IMR-90 (cell line): ENCODE measurements around the gene CREBBP. TPM values are rescaled to one million over a fixed set of nuclear protein-coding genes. Genes with fewer than 3 reads are reported as not detected.

Experiments used
- ATAC-seq: fragments of 200-7000 bp; cut with Tn5 transposase; 2 replicates; pipeline ENCODE4 v1.9.1; 2020; ENCODE audit warnings: low read depth, mild to moderate bottlenecking, moderate library complexity
- BruUV-seq: library from RNA; stranded (reverse); fragments of 400-500 nt; replicated peaks from 2 replicates; lab custom pipeline; 2021; lab: Mats Ljungman, UMichigan
- CTCF ChIA-PET: fragments of 300-600 bp; formaldehyde crosslinking; extraction: SDS; loops from one replicate; lab custom pipeline; 2021; ENCODE audit warnings: antibody characterized with exemption; lab: Yijun Ruan, JAX
- POLR2A ChIA-PET: fragments of 300-600 bp; sonication (Branson Sonifier 250); formaldehyde crosslinking; loops from one replicate; lab custom pipeline; 2022; ENCODE audit warnings: antibody characterized with exemption; ENCODE audit not compliant: unreplicated experiment; lab: Charles Lee
- DNase-seq: peaks from one replicate; pipeline ENCODE4 v3.0.0; 2013
- H2AFZ ChIP-seq: replicated peaks from 2 replicates; pipeline ENCODE3; 2013; ENCODE audit warnings: low read length, mild to moderate bottlenecking; ENCODE audit not compliant: poor library complexity
- H2AK5ac ChIP-seq: 2 replicates; pipeline ENCODE4 v1.6.1; 2013; ENCODE audit warnings: low read depth, low read length, inconsistent platforms
- H2AK9ac ChIP-seq: replicated peaks from 2 replicates; pipeline ENCODE3; 2013; ENCODE audit warnings: mild to moderate bottlenecking, low read depth, low read length, moderate library complexity; ENCODE audit not compliant: poor library complexity
- H2BK120ac ChIP-seq: 2 replicates; pipeline ENCODE4 v1.6.1; 2013; ENCODE audit warnings: low read depth, low read length, inconsistent platforms
- H2BK15ac ChIP-seq: 3 replicates; pipeline ENCODE4 v1.6.1; 2013; ENCODE audit warnings: low read depth, low read length, inconsistent platforms
- H2BK20ac ChIP-seq: 2 replicates; pipeline ENCODE4 v1.6.1; 2013; ENCODE audit warnings: low read depth, mild to moderate bottlenecking, inconsistent platforms, low read length, moderate library complexity
- H2BK5ac ChIP-seq: 2 replicates; pipeline ENCODE4 v1.6.1; 2013; ENCODE audit warnings: mild to moderate bottlenecking, low read depth, low read length, inconsistent platforms; ENCODE audit not compliant: poor library complexity, severe bottlenecking
- H3K14ac ChIP-seq: replicated peaks from 2 replicates; pipeline ENCODE4 v1.6.1; 2013; ENCODE audit warnings: low read depth, low read length, inconsistent platforms
- H3K18ac ChIP-seq: 2 replicates; pipeline ENCODE4 v1.6.1; 2013; ENCODE audit warnings: low read depth, low read length, control low read depth
- H3K23ac ChIP-seq: 2 replicates; pipeline ENCODE4 v1.6.1; 2013; ENCODE audit warnings: low read depth, low read length, inconsistent platforms
- H3K27ac ChIP-seq: 2 replicates; pipeline ENCODE4 v1.5.1; 2013; ENCODE audit warnings: mild to moderate bottlenecking, control low read depth, low read length; ENCODE audit not compliant: insufficient read depth
- H3K27me3 ChIP-seq: 2 replicates; pipeline ENCODE4 v1.6.1; 2013; ENCODE audit warnings: low read length; ENCODE audit not compliant: control insufficient read depth, insufficient read depth
- H3K36me3 ChIP-seq: 2 replicates; pipeline ENCODE4 v1.6.1; 2013; ENCODE audit warnings: low read length, mixed read lengths; ENCODE audit not compliant: control insufficient read depth, insufficient read depth
- H3K4ac ChIP-seq: 2 replicates; pipeline ENCODE4 v1.6.1; 2013; ENCODE audit warnings: low read depth, low read length, inconsistent platforms
- H3K4me1 ChIP-seq: 2 replicates; pipeline ENCODE4 v1.6.1; 2013; ENCODE audit warnings: low read length, mixed read lengths; ENCODE audit not compliant: control insufficient read depth, insufficient read depth
- H3K4me2 ChIP-seq: 2 replicates; pipeline ENCODE4 v1.6.1; 2013; ENCODE audit warnings: low read depth, mild to moderate bottlenecking, control low read depth, low read length, moderate library complexity
- H3K4me3 ChIP-seq: 2 replicates; pipeline ENCODE4 v1.5.1; 2013; ENCODE audit warnings: low read depth, mild to moderate bottlenecking, control low read depth, low read length, moderate library complexity; ENCODE audit not compliant: insufficient read depth
- H3K56ac ChIP-seq: 2 replicates; pipeline ENCODE4 v1.6.1; 2013; ENCODE audit warnings: low read length, inconsistent platforms; ENCODE audit not compliant: insufficient read depth; ENCODE audit errors: extremely low read depth
- H3K79me1 ChIP-seq, 2 experiments: 2 replicates each; pipeline ENCODE4 v1.6.1; 2013; ENCODE audit warnings: low read length in 2 of 2, inconsistent platforms in 1 of 2, low read depth in 1 of 2
- H3K9ac ChIP-seq: 2 replicates; pipeline ENCODE4 v1.6.1; 2013; ENCODE audit warnings: low read depth, low read length, control low read depth
- H3K9me1 ChIP-seq: 2 replicates; pipeline ENCODE4 v1.6.1; 2013; ENCODE audit warnings: low read length, inconsistent platforms; ENCODE audit not compliant: insufficient read depth
- H3K9me3 ChIP-seq: 2 replicates; pipeline ENCODE4 v1.6.1; 2013; ENCODE audit warnings: low read length; ENCODE audit not compliant: control insufficient read depth, insufficient read depth
- H4K20me1 ChIP-seq: 2 replicates; pipeline ENCODE4 v1.6.1; 2013; ENCODE audit warnings: low read length, inconsistent platforms; ENCODE audit not compliant: insufficient read depth
- H4K5ac ChIP-seq: 2 replicates; pipeline ENCODE4 v1.6.1; 2013; ENCODE audit warnings: mild to moderate bottlenecking, low read depth, low read length, control low read depth
- H4K8ac ChIP-seq, 2 experiments: 2 replicates each; pipeline ENCODE4 v1.6.1; 2013; ENCODE audit warnings: low read depth in 2 of 2, low read length in 2 of 2, control low read depth in 1 of 2, inconsistent platforms in 1 of 2
- H4K91ac ChIP-seq: 2 replicates; pipeline ENCODE4 v1.6.1; 2013; ENCODE audit warnings: low read depth, low read length, inconsistent platforms; ENCODE audit not compliant: insufficient read depth
- CEBPB ChIP-seq: IDR thresholded peaks from 2 replicates; pipeline ENCODE4 v1.6.1; 2012; ENCODE audit warnings: low read depth, low read length, improper control_type of control experiment
- CHD1 ChIP-seq: IDR thresholded peaks from 2 replicates; pipeline ENCODE4 v1.6.1; 2012; ENCODE audit warnings: low read depth, low read length, improper control_type of control experiment
- FOS ChIP-seq: fragments of 150-350 bp; IDR thresholded peaks from 2 replicates; pipeline ENCODE4 v1.6.1; 2016; ENCODE audit warnings: low read depth, low read length
- MAFK ChIP-seq: IDR thresholded peaks from 2 replicates; pipeline ENCODE4 v1.6.1; 2012; ENCODE audit warnings: low read depth, low read length, improper control_type of control experiment
- MAZ ChIP-seq: IDR thresholded peaks from 2 replicates; pipeline ENCODE4 v1.6.1; 2012; ENCODE audit warnings: low read depth, mild to moderate bottlenecking, low read length, improper control_type of control experiment, moderate library complexity, borderline replicate concordance
- MXI1 ChIP-seq: IDR thresholded peaks from 2 replicates; pipeline ENCODE4 v1.6.1; 2012; ENCODE audit warnings: low read depth, mild to moderate bottlenecking, low read length, moderate library complexity, borderline replicate concordance
- POLR2A ChIP-seq: IDR thresholded peaks from 2 replicates; pipeline ENCODE4 v1.6.1; 2012; ENCODE audit warnings: mild to moderate bottlenecking, low read depth, low read length
- RAD21 ChIP-seq: IDR thresholded peaks from 2 replicates; pipeline ENCODE4 v1.6.1; 2012; ENCODE audit warnings: low read length, improper control_type of control experiment
- RCOR1 ChIP-seq: IDR thresholded peaks from 2 replicates; pipeline ENCODE4 v1.6.1; 2012; ENCODE audit warnings: mild to moderate bottlenecking, low read length, improper control_type of control experiment; ENCODE audit not compliant: insufficient replicate concordance
- SMC3 ChIP-seq: fragments of 150-350 bp; IDR thresholded peaks from 2 replicates; pipeline ENCODE4 v1.6.1; 2016; ENCODE audit warnings: low read depth, mild to moderate bottlenecking, antibody characterized with exemption, low read length, moderate library complexity
- WGBS, 2 experiments: methylation state at CpG; one replicate each; pipeline versions ENCODE4 v1.1.5 to v1.1.7; 2013; ENCODE audit warnings: missing lambda C conversion rate in 2 of 2; ENCODE audit not compliant: insufficient read length in 1 of 2; ENCODE audit errors: extremely low coverage in 2 of 2; 5-methylcytosine and 5-hydroxymethylcytosine counted together
- dilution Hi-C: fragments of 300-500 bp; cut with HindIII; formaldehyde crosslinking; loops from one replicate; pipeline ENCODE4 v1.14.3; 2018; ENCODE audit warnings: low sequenced_read_pairs; ENCODE audit not compliant: unreplicated experiment
- in situ Hi-C: fragments of 300-500 bp; cut with MboI; formaldehyde crosslinking; loops from 3 replicates; pipeline ENCODE4 v1.14.3; 2019; ENCODE audit warnings: low sequenced_read_pairs, inconsistent platforms, mixed read lengths
- intact Hi-C: fragments of 100-400 bp; cut with micrococcal nuclease; formaldehyde crosslinking; loops from 2 replicates; pipeline ENCODE4 v1.10.0; 2022
- polyA plus RNA-seq, 3 experiments: library from polyadenylated mRNA; depleted of rRNA; stranded (reverse); fragments of >200 nt; gene quantifications; 2 replicates each; pipeline ENCODE4 v1.2.3, GENCODE V29; 2012; ENCODE audit warnings: low replicate concordance in 1 of 3
- total RNA-seq: library from RNA; depleted of rRNA; stranded (reverse); fragments of >200 nt; gene quantifications from 2 replicates; pipeline ENCODE4 v1.2.3, GENCODE V29; 2012
- TF ChIP-seq, protein P1 (sequence below): conservative IDR thresholded peaks from 2 replicates; pipeline ENCODE4 v1.5.1; 2012; ENCODE audit warnings: mild to moderate bottlenecking, low read depth, low read length, improper control_type of control experiment
- TF ChIP-seq, protein P2 (sequence below): fragments of 150-350 bp; IDR thresholded peaks from 2 replicates; pipeline ENCODE4 v1.6.1; 2016; ENCODE audit warnings: low read depth, mild to moderate bottlenecking, low read length, moderate library complexity, borderline replicate concordance
- TF ChIP-seq, protein P3 (sequence below): fragments of 150-350 bp; IDR thresholded peaks from 2 replicates; pipeline ENCODE4 v1.6.1; 2017; ENCODE audit warnings: mild to moderate bottlenecking, antibody characterized with exemption, low read length, low read depth

The CREBBP gene
- total and polyA plus RNA-seq, 2 of the 4 experiments (the other 2 are of a cell fraction), result 7.3 to 12.5 TPM

DNA sequence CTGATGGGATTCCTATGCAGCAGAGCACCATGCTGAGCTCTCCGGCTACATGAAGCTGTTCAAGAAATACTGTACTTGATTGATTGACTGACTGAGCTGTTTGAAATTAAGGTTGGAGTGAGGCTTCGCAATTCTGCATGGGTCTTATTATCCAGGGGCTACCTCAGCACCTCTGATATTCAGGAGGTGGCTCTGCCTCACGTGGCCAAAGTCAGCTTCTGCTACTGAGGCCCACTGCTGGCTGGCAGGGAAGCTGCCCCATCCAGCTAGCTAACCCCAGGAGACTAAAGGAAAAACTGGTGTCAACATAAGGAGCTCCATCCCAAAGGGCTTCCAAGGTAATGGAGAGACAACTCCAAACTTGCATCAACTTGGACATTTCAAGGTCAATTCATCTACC lies 97.0 kb downstream of the CREBBP start:
- no TSS peak for BruUV-seq
- POLR2A ChIA-PET, result no interaction called here
- H2BK20ac ChIP-seq, result no peak overlapping the region
- H2AK5ac ChIP-seq, result no peak overlapping the region
- H4K91ac ChIP-seq, result no peak overlapping the region
- no peak overlapping the region for H3K4ac ChIP-seq
- no peak overlapping the region for H3K4me3 ChIP-seq
- CTCF ChIA-PET, result no interaction called here
- no peak overlapping the region for H3K18ac ChIP-seq
- H2BK15ac ChIP-seq, result no peak overlapping the region
- H3K56ac ChIP-seq, result no peak overlapping the region
- H4K20me1 ChIP-seq, result peaks cover 56% of the 10 kb centered on the region
- no peak overlapping the region for H3K27ac ChIP-seq
- H2BK5ac ChIP-seq, result no peak overlapping the region
- intact Hi-C loops (no loop called here), in situ Hi-C loops (no loop called here), dilution Hi-C loops (no loop called here)
- H3K9me3 ChIP-seq, result no peaks in the 10 kb centered on the region
- H3K9ac ChIP-seq, result no peak overlapping the region
- DNase-seq, result no peak
- H4K5ac ChIP-seq, result no peak overlapping the region
- H3K4me2 ChIP-seq, result no peak overlapping the region
- H3K27me3 ChIP-seq, result no peaks in the 10 kb centered on the region
- peaks cover 44 to 88% of the 10 kb centered on the region in 2 experiments for H3K79me1 ChIP-seq
- H4K8ac ChIP-seq, result no peak overlapping the region
- no peaks in the 10 kb centered on the region for H3K4me1 ChIP-seq
- 80% methylated on average over 1 of the region's 3 CpGs; no CpG with 5 or more reads in 1 of the 2 experiments for WGBS, 2 experiments
- ATAC-seq, result no peak
- H3K9me1 ChIP-seq, result peaks cover 15% of the 10 kb centered on the region
- no peak overlapping the region for H3K14ac ChIP-seq
- TF ChIP-seq MAZ, result no peak
- TF ChIP-seq, protein P1, sequence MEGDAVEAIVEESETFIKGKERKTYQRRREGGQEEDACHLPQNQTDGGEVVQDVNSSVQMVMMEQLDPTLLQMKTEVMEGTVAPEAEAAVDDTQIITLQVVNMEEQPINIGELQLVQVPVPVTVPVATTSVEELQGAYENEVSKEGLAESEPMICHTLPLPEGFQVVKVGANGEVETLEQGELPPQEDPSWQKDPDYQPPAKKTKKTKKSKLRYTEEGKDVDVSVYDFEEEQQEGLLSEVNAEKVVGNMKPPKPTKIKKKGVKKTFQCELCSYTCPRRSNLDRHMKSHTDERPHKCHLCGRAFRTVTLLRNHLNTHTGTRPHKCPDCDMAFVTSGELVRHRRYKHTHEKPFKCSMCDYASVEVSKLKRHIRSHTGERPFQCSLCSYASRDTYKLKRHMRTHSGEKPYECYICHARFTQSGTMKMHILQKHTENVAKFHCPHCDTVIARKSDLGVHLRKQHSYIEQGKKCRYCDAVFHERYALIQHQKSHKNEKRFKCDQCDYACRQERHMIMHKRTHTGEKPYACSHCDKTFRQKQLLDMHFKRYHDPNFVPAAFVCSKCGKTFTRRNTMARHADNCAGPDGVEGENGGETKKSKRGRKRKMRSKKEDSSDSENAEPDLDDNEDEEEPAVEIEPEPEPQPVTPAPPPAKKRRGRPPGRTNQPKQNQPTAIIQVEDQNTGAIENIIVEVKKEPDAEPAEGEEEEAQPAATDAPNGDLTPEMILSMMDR, result no peak
- no peak for TF ChIP-seq SMC3
- TF ChIP-seq CHD1, result no peak
- TF ChIP-seq, protein P2, sequence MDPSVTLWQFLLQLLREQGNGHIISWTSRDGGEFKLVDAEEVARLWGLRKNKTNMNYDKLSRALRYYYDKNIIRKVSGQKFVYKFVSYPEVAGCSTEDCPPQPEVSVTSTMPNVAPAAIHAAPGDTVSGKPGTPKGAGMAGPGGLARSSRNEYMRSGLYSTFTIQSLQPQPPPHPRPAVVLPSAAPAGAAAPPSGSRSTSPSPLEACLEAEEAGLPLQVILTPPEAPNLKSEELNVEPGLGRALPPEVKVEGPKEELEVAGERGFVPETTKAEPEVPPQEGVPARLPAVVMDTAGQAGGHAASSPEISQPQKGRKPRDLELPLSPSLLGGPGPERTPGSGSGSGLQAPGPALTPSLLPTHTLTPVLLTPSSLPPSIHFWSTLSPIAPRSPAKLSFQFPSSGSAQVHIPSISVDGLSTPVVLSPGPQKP, result no peak
- no peak for TF ChIP-seq CEBPB
- TF ChIP-seq RAD21, result no peak
- TF ChIP-seq MXI1, result no peak
- no peak for TF ChIP-seq RCOR1
- no peak for TF ChIP-seq POLR2A
- TF ChIP-seq, protein P3, sequence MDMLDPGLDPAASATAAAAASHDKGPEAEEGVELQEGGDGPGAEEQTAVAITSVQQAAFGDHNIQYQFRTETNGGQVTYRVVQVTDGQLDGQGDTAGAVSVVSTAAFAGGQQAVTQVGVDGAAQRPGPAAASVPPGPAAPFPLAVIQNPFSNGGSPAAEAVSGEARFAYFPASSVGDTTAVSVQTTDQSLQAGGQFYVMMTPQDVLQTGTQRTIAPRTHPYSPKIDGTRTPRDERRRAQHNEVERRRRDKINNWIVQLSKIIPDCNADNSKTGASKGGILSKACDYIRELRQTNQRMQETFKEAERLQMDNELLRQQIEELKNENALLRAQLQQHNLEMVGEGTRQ, result no peak
- TF ChIP-seq MAFK, result no peak
- TF ChIP-seq FOS, result no peak
- H2AFZ ChIP-seq, result no peak overlapping the region
- H3K23ac ChIP-seq, result no peak overlapping the region
- peaks cover 43% of the 10 kb centered on the region for H3K36me3 ChIP-seq
- H2AK9ac ChIP-seq, result peak overlapping the region; percentile 57
- no peak overlapping the region for H2BK120ac ChIP-seq
